OCI-LY7 (cell line): ENCODE results near the gene FANCI. TPM values are rescaled to one million over a fixed set of nuclear protein-coding genes. Genes with fewer than 3 reads are reported as not detected.

Experiments used
- BruUV-seq: library from RNA; stranded (reverse); fragments of 400-500 nt; replicated peaks from 2 replicates; lab custom pipeline; 2021; lab: Mats Ljungman, UMichigan
- CTCF ChIA-PET: fragments of 300-600 bp; sonication (Branson Sonifier 250); formaldehyde crosslinking; loops from one replicate; lab custom pipeline; 2022; ENCODE audit warnings: antibody characterized with exemption; ENCODE audit not compliant: unreplicated experiment; lab: Charles Lee
- POLR2A ChIA-PET: fragments of 300-600 bp; sonication (Branson Sonifier 250); formaldehyde crosslinking; loops from one replicate; lab custom pipeline; 2022; ENCODE audit warnings: antibody characterized with exemption; lab: Charles Lee
- DNase-seq: peaks from one replicate; pipeline ENCODE4 v3.0.0-alpha.2; 2015; ENCODE audit warnings: low spot score
- H2AFZ ChIP-seq: fragments of 200-600 bp; sonication (generic), shearing (Covaris generic); 2 replicates; pipeline ENCODE4 v1.6.1; 2014; ENCODE audit warnings: mild to moderate bottlenecking, antibody characterized with exemption, low read length, moderate library complexity
- H3K27ac ChIP-seq: fragments of 200-600 bp; sonication (generic); 2 replicates; pipeline ENCODE4 v1.5.1; 2014; ENCODE audit warnings: mixed run types, low read depth, mild to moderate bottlenecking, moderate library complexity, low read length, inconsistent platforms; ENCODE audit not compliant: poor library complexity, severe bottlenecking
- H3K36me3 ChIP-seq: fragments of 200-600 bp; sonication (generic); 2 replicates; pipeline ENCODE4 v1.6.1; 2014; ENCODE audit warnings: mild to moderate bottlenecking, antibody characterized with exemption, low read length, moderate library complexity, mixed read lengths; ENCODE audit not compliant: insufficient read depth
- H3K4me1 ChIP-seq: fragments of 200-600 bp; sonication (generic); 2 replicates; pipeline ENCODE4 v1.5.1; 2014; ENCODE audit warnings: mild to moderate bottlenecking, low read length; ENCODE audit not compliant: insufficient read depth, poor library complexity, severe bottlenecking
- H3K4me2 ChIP-seq: fragments of 200-600 bp; sonication (generic); 2 replicates; pipeline ENCODE4 v1.6.1; 2014; ENCODE audit warnings: mild to moderate bottlenecking, low read length
- H3K4me3 ChIP-seq: fragments of 200-600 bp; sonication (generic); 2 replicates; pipeline ENCODE4 v1.5.1; 2014; ENCODE audit warnings: mild to moderate bottlenecking, low read depth, low read length; ENCODE audit not compliant: poor library complexity, severe bottlenecking
- H3K79me2 ChIP-seq: fragments of 200-600 bp; sonication (generic); 2 replicates; pipeline ENCODE4 v1.6.1; 2016; ENCODE audit warnings: low read depth, mild to moderate bottlenecking, low read length, moderate library complexity, mixed read lengths; ENCODE audit not compliant: insufficient read depth
- H3K9me2 ChIP-seq: fragments of 200-600 bp; sonication (generic); 2 replicates; pipeline ENCODE4 v1.6.1; 2016; ENCODE audit warnings: mild to moderate bottlenecking, low read length, mixed read lengths; ENCODE audit not compliant: insufficient read depth
- H3K9me3 ChIP-seq: fragments of 200-600 bp; sonication (generic); 2 replicates; pipeline ENCODE4 v1.6.1; 2014; ENCODE audit warnings: mild to moderate bottlenecking, mixed run types, low read length, mixed read lengths
- H4K20me1 ChIP-seq: fragments of 200-600 bp; sonication (generic); 2 replicates; pipeline ENCODE4 v1.6.1; 2014; ENCODE audit warnings: mild to moderate bottlenecking, antibody characterized with exemption, low read length, moderate library complexity, mixed read lengths; ENCODE audit not compliant: insufficient read depth
- CTCF ChIP-seq: fragments of 200-600 bp; sonication (generic); conservative IDR thresholded peaks from 2 replicates; pipeline ENCODE4 v1.5.1; 2014; ENCODE audit warnings: mild to moderate bottlenecking, antibody characterized with exemption, low read length, moderate library complexity, mixed read lengths
- EZH2phosphoT487 ChIP-seq: fragments of 200-600 bp; sonication (generic); IDR thresholded peaks from 2 replicates; pipeline ENCODE4 v1.6.1; 2018; ENCODE audit warnings: low read depth, borderline replicate concordance, mild to moderate bottlenecking, mixed run types, antibody characterized with exemption, low read length, moderate library complexity, mixed read lengths
- intact Hi-C: fragments of 100-400 bp; cut with micrococcal nuclease; formaldehyde crosslinking; loops from one replicate; pipeline ENCODE4 v1.10.0; 2022; ENCODE audit not compliant: unreplicated experiment
- total RNA-seq, 2 experiments: library from RNA; depleted of rRNA in 1 of 2; stranded (reverse); fragments of >200 nt in 1 of 2; shearing (Covaris generic) in 1 of 2; gene quantifications; 2 replicates each; pipeline ENCODE4 v1.2.3, GENCODE V29; 2014 to 2022

The FANCI gene
- total RNA-seq, 2 experiments from 2014 or later, result 112 to 211 TPM

DNA sequence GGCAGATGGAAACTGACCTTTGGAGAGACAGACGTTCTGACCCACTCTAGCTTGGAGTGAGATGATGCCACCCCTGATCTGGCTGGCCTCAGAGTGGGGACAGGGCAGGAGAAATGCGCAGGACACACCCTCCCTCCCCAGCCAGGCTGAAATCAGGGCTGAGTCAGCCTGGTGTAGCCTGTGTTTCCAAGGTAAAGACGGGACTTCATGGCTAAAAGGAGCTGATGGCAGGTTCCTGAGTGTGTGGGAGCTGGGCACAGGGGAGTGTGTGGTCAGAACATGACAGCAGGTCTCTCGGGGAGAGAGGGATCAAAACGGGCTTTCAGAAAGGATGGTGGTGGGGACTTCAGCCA lies 105.4 kb downstream of the FANCI start:
- intact Hi-C loops, result no loop called here
- Histone ChIP-seq H3K36me3 (no peaks in the 10 kb centered on the region), H3K79me2 (no peaks in the 10 kb centered on the region), H3K4me2 (no peak overlapping the region), H3K27ac (no peak overlapping the region), H3K4me3 (no peak overlapping the region), H3K9me3 (no peaks in the 10 kb centered on the region), H3K4me1 (no peaks in the 10 kb centered on the region), H4K20me1 (no peaks in the 10 kb centered on the region), H3K9me2 (no peaks in the 10 kb centered on the region), H2AFZ (no peak overlapping the region)
- ChIA-PET POLR2A (no interaction called here), CTCF (no interaction called here)
- no peak for DNase-seq
- no TSS peak for BruUV-seq
- TF ChIP-seq EZH2phosphoT487, result no peak

DNA sequence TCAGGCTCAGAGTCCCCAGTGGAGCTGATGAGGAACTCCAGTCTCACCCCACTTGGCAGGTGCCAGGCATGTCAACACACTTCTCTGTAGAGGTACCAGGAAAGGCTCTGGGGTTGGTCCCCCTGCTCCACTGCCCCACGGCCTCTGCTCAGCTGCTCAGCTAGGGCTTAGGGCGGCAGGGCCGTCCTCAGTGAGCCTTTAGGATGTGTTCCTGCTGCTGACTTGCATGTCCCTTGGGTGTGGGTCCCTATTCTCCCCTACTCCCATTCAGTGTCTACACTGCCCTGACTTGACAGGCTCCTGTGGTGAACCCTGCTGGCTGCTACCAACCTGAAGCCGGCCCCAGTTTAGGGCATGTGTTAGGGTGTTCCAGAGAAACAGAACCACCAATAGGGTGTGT lies 108.7 kb downstream of the FANCI start:
- no peaks in the 10 kb centered on the region for H3K36me3 ChIP-seq
- intact Hi-C loops, result no loop called here
- H3K9me2 ChIP-seq, result no peaks in the 10 kb centered on the region
- no TSS peak for BruUV-seq
- TF ChIP-seq CTCF, result no peak
- TF ChIP-seq EZH2phosphoT487, result no peak
- ChIA-PET CTCF (no interaction called here), POLR2A (interaction anchor here (0.6 kb wide), 1 partner anchor 329 kb away, joined by 3 read pairs; no protein-coding TSS in a partner anchor)
- no peak overlapping the region for H3K27ac ChIP-seq
- no peaks in the 10 kb centered on the region for H3K9me3 ChIP-seq
- H4K20me1 ChIP-seq, result no peaks in the 10 kb centered on the region
- H3K79me2 ChIP-seq, result no peaks in the 10 kb centered on the region
- no peaks in the 10 kb centered on the region for H3K4me1 ChIP-seq
- H2AFZ ChIP-seq, result no peak overlapping the region
- no peak for DNase-seq
- no peak overlapping the region for H3K4me2 ChIP-seq
- no peak overlapping the region for H3K4me3 ChIP-seq

DNA sequence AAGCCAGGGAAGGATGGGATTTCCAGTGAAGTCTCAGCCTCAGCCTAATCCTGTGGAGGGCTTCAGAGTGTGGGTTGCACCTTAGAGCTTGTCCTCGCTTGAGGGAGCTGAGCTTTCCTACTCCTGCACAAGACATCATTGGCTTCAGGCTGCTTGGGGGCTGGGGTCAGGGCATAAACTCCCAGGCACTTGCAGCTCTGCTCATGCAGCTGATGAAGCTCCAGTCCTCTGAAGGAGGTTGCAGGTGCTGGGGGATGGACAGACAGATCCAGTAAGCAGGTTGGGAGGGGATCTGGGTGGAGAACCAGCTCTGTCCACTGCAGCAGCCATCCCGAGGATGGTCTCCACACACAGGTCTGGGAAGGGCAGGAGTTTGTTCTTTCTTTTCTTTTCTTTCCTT lies 110.2 kb downstream of the FANCI start:
- H4K20me1 ChIP-seq, result no peaks in the 10 kb centered on the region
- ChIA-PET CTCF (no interaction called here), POLR2A (interaction anchor here (0.6 kb wide), 1 partner anchor 9 kb away, joined by 6 read pairs; no protein-coding TSS in a partner anchor)
- intact Hi-C loops, result no loop called here
- no peaks in the 10 kb centered on the region for H3K36me3 ChIP-seq
- no peaks in the 10 kb centered on the region for H3K79me2 ChIP-seq
- no peak for TF ChIP-seq EZH2phosphoT487
- TF ChIP-seq CTCF, result no peak
- H3K4me3 ChIP-seq, result no peak overlapping the region
- no TSS peak for BruUV-seq
- peaks cover 3% of the 10 kb centered on the region for H3K4me1 ChIP-seq
- no peak overlapping the region for H3K27ac ChIP-seq
- no peaks in the 10 kb centered on the region for H3K9me3 ChIP-seq
- no peak for DNase-seq
- H2AFZ ChIP-seq, result no peak overlapping the region
- H3K9me2 ChIP-seq, result no peaks in the 10 kb centered on the region
- no peak overlapping the region for H3K4me2 ChIP-seq
